T-helper 1 cell treated with Interleukin-12 subunit alpha and Interleukin-12 subunit beta and Interleukin-4 antibody, amounts not matched to agents 30 μg/mL and 1 μg/mL, for 36 hours (primary cell): ENCODE measurements around the gene CAMTA1.

Experiments used
- H3K27ac Mint-ChIP-seq: one replicate; pipeline ENCODE4 v1.8.0; 2021; ENCODE audit warnings: mild to moderate bottlenecking, mixed read lengths
- H3K27me3 Mint-ChIP-seq: one replicate; pipeline ENCODE4 v1.8.0; 2021; ENCODE audit warnings: low read depth, mixed read lengths
- H3K36me3 Mint-ChIP-seq: one replicate; pipeline ENCODE4 v1.8.0; 2021; ENCODE audit warnings: low read depth, mixed read lengths
- H3K4me1 Mint-ChIP-seq: one replicate; pipeline ENCODE4 v1.8.0; 2021; ENCODE audit warnings: low read depth, mixed read lengths
- H3K4me3 Mint-ChIP-seq: one replicate; pipeline ENCODE4 v1.8.0; 2021; ENCODE audit warnings: mild to moderate bottlenecking, moderate library complexity, mixed read lengths
- H3K9me3 Mint-ChIP-seq: one replicate; pipeline ENCODE4 v1.8.0; 2021; ENCODE audit warnings: mixed read lengths

Gene CAMTA1

DNA sequence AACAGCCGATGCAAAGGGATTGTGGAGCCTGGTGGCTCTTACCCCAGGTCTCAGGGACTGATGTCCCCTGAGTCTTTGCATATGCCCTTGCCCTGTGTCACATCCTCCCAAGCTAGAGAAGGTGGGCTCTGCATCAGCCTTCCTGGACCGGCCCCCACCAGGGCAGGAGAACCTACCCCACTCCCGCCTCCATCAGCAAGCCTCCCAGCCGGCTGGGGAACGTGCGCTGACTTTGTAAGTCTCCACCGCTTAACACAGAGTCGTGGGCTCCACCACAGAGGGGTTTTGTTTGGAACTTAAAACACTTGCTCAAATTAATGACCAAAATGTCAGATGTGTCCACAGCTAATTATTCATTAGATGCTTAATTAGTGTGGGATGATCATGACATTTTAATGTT lies 730.6 kb downstream of the CAMTA1 start:
- Mint-ChIP-seq H3K4me3 (no peak overlapping the region), H3K9me3 (no peaks in the 10 kb centered on the region), H3K4me1 (no peaks in the 10 kb centered on the region), H3K36me3 (no peaks in the 10 kb centered on the region), H3K27ac (no peak overlapping the region), H3K27me3 (no peaks in the 10 kb centered on the region)

DNA sequence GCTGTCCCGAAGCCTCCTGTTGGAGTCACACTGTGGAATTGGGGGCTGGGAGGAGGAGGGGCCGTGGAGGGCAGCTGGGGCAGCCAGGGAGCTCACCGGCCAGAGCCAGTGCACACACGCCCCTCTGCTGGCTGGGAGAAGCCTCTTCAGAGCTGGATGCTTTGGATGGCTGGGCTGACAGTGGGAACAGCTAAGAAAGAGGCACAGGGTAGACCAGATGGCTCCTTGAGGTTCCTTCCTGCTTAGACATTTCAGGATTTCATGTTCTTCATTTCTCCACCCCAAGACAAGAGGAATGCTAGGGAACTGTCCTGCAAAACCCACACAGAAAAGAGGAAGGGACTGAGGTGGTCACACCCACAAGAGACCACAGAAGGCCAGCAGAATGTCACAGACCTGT lies 731.1 kb downstream of the CAMTA1 start:
- no peaks in the 10 kb centered on the region for H3K36me3 Mint-ChIP-seq
- no peaks in the 10 kb centered on the region for H3K4me1 Mint-ChIP-seq
- no peaks in the 10 kb centered on the region for H3K9me3 Mint-ChIP-seq
- H3K27me3 Mint-ChIP-seq: no peaks in the 10 kb centered on the region
- H3K27ac Mint-ChIP-seq: no peak overlapping the region
- no peak overlapping the region for H3K4me3 Mint-ChIP-seq

DNA sequence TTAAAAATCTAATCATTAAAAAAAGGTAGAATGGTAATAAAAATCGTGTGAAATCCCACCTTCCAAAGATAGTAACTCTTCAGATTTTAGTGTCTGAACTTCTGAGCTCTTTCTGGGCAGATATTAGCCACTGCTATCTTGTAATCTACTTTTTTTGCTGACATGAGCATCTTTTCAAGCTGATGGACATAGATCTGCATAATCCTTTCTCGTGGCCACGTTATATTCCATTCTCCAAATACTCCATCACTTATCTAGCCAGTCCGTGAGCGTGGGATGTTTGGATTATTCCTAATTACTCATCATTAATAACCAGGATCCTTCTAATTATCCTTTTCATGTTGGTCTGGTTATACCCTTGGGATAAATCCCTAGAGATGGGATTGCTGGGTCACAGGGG lies 731.7 kb downstream of the CAMTA1 start:
- H3K27ac Mint-ChIP-seq: no peak overlapping the region
- no peak overlapping the region for H3K4me3 Mint-ChIP-seq
- no peaks in the 10 kb centered on the region for H3K4me1 Mint-ChIP-seq
- no peaks in the 10 kb centered on the region for H3K36me3 Mint-ChIP-seq
- no peaks in the 10 kb centered on the region for H3K9me3 Mint-ChIP-seq
- H3K27me3 Mint-ChIP-seq: no peaks in the 10 kb centered on the region

DNA sequence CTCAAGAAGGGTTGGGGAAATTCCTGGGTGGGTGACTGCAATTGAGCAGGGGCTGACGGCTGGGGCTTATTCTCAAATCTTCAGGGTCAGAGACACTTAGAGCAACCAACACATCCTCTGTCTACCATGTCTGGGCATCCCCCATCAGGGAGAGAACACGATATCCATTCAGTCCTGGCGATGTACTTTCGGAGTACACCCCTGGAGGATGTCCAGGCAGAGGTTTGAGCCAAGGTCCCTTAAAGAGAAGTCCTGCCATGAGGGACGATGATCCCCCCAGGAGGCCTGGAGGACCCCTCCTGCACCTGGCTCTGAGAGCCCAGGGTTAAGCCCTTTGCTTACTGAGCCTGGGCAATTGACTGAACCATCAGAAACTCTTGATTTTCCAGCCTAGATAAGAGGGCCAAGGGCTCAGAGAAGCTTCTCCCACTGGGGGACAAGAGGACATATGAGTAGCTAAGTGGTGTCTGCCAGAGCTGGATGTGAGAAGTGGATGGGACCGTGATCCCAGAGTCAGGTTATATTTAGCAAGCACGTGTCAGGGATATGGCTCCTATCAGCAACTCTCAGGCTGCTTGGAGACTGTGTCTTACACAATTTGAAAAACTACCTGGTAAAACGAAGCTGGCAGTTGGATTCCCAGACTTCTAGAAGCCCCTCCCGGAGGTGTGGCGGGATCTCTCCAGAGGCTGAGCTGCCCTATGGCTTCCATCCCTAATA lies 732.5 kb downstream of the CAMTA1 start:
- Mint-ChIP-seq H3K4me1 (no peaks in the 10 kb centered on the region), H3K36me3 (no peaks in the 10 kb centered on the region), H3K27me3 (no peaks in the 10 kb centered on the region), H3K27ac (no peak overlapping the region), H3K9me3 (no peaks in the 10 kb centered on the region), H3K4me3 (no peak overlapping the region)

DNA sequence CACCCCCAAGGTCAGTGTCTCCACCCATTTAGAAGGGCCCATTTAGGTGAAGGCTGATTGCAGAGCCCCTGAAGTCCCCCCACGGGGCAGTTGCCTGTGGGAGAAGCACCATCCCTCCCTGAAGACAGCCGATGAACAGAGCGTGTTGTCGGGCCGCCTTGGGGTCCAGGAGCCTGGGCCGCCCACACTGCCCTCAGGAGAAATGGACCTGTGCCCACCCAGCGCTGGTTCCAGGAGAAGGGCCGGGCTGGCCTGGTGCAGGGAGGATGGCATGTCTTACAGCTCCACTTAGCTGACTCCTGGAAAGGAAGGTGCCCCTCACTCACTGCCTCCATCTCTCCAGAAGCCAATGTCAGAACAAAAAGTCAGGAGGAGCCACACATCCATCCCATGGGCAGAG lies 733.2 kb downstream of the CAMTA1 start:
- no peaks in the 10 kb centered on the region for H3K4me1 Mint-ChIP-seq

DNA sequence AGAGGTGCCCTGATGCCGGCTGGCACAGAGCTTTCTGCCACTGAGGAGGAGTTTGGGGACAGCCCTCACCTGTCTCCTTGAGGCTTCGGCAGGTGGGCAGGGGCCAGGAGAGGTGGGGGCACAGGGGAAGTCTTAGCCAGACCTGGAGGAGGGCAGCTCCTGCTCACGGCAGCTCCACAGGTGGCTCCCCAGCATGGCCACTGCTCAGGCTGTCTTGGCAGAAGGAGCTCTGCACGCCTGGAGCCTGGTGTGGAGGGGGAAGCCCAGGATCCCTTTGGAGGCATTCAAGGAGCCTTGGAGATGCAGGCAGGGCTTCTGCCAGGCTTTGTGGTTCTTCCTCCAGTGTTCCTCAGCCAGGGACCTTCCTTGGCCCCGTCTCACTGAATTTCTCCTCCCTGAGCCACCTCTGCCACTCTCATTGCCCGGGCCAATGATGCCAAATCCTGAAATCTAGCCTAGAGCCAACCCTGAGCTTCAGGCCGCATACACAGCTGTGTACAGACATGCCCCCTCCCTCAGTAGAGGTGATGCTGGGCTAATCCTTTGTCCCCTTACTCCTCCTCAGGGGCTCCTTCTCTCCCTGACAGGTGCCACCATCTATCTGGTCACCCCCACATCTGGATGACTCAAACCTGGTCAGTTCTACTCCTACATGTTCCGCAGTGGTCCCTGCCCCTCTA lies 734.1 kb downstream of the CAMTA1 start:
- H3K27ac Mint-ChIP-seq: no peak overlapping the region
- no peaks in the 10 kb centered on the region for H3K4me1 Mint-ChIP-seq
- no peaks in the 10 kb centered on the region for H3K9me3 Mint-ChIP-seq
- H3K36me3 Mint-ChIP-seq: no peaks in the 10 kb centered on the region
- H3K4me3 Mint-ChIP-seq: no peak overlapping the region
- no peaks in the 10 kb centered on the region for H3K27me3 Mint-ChIP-seq

More for the DNA sequence above, 733.2 kb downstream of the CAMTA1 start:
- Mint-ChIP-seq H3K27ac (no peak overlapping the region), H3K36me3 (no peaks in the 10 kb centered on the region), H3K9me3 (no peaks in the 10 kb centered on the region), H3K4me3 (no peak overlapping the region), H3K27me3 (no peaks in the 10 kb centered on the region)

DNA sequence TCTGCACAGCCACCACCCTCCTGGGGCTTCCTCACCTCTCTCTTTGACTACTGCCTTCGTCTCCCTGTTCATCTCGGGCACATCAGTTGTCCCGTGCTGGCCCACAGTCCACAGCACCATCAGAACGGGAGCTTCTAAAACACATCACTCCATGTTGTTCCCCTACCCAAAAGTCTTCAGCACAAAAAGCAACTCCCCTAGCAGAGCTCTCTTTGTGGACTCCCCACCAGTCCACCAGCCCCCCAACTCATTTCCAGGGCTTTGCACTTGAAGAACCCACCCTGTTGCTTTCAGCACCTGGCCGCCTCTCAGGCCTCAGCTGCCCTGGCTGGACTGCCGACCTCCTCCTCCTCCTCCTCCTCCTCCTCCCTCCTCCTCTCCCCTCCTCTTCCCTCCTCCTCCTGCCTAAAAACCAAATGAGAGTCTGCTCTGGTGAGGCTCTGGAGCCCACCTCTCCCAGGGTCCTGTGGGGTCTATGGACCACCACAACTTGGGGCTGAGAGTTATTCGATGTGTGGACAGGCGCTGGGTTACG lies 734.7 kb downstream of the CAMTA1 start:
- no peaks in the 10 kb centered on the region for H3K4me1 Mint-ChIP-seq
- H3K9me3 Mint-ChIP-seq: no peaks in the 10 kb centered on the region
- H3K27me3 Mint-ChIP-seq: no peaks in the 10 kb centered on the region
- H3K27ac Mint-ChIP-seq: no peak overlapping the region
- H3K4me3 Mint-ChIP-seq: no peak overlapping the region
- no peaks in the 10 kb centered on the region for H3K36me3 Mint-ChIP-seq

DNA sequence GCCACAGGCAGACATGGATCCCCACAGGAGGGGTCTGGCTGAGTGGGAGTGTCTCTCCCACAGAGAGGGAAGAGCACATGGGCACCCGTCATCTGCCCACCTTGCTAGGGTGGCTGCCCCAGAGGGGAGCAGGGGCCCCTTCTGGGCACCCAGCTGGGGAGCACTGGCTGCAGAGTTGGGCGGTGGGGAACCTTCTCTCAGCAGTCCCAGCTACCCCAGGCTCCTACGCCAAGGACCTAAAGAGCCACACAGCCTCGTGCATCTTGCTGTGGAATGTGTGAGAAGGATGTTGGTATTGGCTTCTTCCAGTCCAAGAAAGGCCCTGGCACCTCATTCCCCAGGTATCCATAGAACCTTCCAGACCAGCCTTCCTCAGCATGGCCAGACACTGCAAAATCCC lies 735.2 kb downstream of the CAMTA1 start:
- H3K9me3 Mint-ChIP-seq: no peaks in the 10 kb centered on the region
- H3K4me1 Mint-ChIP-seq: no peaks in the 10 kb centered on the region
- H3K27me3 Mint-ChIP-seq: no peaks in the 10 kb centered on the region
- H3K27ac Mint-ChIP-seq: no peak overlapping the region
- no peaks in the 10 kb centered on the region for H3K36me3 Mint-ChIP-seq
- no peak overlapping the region for H3K4me3 Mint-ChIP-seq

DNA sequence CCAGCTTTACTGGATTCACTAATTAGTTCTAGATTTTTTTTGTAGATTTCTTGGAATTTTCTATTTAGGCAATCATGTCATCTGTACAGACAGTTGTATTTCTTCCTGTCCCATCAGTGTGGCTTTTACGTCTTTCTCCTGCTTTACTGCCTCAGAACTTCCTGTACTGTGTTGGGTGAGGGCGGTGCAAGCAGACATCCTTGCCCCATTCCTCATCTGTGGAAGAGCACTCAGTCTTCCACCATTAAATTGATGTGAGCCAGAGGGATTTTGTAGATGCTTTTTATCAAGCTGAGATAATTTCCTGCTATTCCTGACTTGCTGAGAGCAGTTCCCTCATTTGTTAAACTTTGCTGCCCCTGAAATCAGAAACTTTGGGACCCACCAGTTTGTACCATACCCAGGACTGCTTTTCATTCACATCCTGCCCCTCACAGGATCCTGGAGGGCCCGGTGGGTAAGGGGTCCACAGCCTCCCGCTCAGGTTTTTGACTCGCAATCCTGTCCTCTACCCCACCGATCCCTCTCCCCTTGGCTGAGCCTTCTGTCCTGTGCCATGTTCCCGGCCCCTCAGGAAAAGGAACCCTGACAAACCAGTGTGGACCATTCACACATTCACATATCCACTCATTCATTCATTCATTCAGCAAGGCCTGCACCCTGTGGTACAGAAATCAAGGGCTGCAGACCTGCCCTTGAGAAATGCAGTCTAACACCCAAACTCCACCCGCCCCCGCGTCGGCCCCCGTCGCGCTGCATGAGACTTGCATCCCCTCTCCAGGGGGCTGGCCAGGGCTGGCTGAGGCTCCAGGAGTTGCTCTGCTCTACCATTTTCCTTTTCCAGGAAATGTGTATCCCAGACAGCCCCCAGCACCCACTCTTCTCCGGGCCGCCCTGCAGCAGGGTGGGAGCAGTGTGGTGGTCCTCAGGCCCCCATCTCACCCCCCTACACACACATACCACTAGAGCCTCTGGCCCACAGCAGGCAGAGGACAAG lies 739.4 kb downstream of the CAMTA1 start:
- Mint-ChIP-seq H3K4me3 (no peak overlapping the region), H3K27ac (no peak overlapping the region), H3K36me3 (no peaks in the 10 kb centered on the region), H3K9me3 (no peaks in the 10 kb centered on the region), H3K27me3 (no peaks in the 10 kb centered on the region), H3K4me1 (no peaks in the 10 kb centered on the region)

DNA sequence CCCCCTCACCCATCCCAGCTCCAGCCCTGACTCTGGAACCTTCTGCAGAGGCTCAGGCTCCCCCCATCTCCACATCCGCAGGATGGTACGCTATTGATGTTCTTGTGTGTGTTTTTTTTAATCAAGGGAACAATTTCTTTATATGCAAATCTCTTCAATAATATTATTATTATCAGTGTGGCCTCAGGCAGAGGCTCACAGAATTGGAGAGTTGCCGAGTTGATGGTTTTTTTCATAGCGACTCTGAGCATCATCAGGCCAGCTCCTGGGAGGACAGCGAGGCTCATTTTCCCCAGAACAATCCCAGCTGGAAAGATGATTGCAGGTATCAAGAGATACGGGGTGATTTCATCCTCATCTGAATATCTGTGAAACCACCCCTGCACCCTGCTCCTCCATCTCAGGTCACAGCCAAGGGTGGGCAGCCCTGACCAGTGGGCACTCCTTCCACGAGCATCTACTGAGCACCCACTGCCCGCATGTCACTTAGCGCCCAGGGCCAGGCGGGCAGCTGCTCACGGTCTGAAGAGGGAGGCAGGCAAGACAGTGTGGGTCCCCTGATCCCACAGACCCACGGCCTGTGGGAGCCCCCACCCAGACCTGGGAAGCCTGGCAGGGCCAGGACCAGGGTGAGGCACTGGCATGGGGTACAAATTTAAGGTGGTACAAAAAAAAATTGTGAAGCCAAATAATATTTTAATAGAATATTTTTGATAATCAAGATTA lies 740.2 kb downstream of the CAMTA1 start:
- Mint-ChIP-seq H3K4me3 (no peak overlapping the region), H3K27me3 (no peaks in the 10 kb centered on the region), H3K9me3 (no peaks in the 10 kb centered on the region), H3K4me1 (no peaks in the 10 kb centered on the region), H3K27ac (no peak overlapping the region), H3K36me3 (no peaks in the 10 kb centered on the region)

DNA sequence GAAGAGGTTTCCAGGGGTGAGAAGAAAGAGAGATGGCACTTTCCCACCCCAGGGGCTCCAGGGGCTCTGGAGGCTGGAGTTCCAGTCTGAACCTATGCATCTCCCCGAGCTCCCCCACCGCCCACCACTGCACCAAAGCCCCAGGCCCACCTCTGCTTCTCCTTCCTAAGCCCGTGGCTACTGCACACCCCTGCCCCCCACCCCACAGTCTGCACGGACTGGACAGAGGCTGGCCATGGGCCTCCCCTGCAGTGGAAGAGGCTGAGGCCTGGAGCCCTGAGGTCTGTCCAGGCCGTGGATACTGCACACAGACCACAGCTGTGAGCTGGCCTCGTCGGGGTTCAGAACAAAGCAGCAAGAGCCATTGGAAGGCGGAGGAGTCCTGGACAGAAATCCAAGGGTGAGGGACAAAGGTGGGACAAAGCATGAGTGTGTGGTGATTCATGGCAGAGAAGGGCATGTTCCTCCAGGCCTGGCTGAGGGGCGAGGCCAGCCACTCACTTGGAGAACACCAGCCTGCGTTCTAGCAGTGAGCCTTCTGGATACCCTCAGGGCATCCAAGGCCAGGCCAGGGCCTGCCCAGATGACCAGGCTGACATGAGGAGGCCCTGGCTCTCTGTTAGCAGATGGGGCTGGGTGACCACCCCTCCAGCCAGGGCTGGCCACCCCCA lies 741.1 kb downstream of the CAMTA1 start:
- Mint-ChIP-seq H3K27ac (no peak overlapping the region), H3K36me3 (no peaks in the 10 kb centered on the region), H3K27me3 (no peaks in the 10 kb centered on the region), H3K4me3 (no peak overlapping the region), H3K9me3 (no peaks in the 10 kb centered on the region), H3K4me1 (no peaks in the 10 kb centered on the region)

DNA sequence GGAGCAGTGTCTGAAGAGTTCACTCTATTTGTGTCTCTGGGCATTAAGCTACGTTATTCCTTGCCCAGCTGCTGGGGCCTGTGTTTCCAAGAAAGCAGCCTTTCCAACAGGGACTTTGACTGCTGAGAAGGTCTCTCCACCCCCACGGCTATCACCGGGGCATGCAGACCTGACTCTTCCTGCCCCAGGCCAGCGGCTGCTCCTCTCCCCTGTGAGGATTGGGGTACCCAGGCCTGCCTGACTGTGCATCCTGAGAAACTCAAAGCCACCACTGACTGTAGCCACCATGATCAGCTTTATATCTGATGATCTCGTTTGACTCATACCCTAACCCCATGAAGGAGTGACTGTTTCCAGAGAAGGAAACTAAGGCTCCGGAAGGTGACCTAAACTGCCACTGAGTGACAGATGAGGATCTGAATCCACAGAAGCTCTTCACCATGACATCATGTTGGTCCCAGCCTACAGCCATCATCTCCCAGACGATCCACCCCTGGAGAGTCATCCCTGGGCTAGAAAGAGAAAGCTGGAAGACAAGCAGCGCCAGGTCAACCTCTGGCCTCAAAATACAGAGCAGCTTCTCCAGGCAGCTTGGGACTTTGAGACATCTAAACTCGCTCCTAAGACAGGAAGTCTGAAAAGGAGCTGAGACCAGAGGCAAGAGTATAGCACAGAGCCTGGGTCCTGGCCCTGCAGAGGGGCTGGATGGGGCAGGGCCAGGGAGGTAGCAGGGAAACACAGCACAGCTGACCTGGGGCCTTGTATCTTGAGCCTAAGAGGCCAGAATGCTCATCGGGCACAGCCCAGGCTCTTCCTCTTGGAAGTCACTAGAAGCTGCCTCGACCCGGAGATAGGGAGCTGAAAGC lies 741.8 kb downstream of the CAMTA1 start:
- Mint-ChIP-seq H3K27ac (no peak overlapping the region), H3K36me3 (no peaks in the 10 kb centered on the region), H3K4me3 (no peak overlapping the region), H3K27me3 (no peaks in the 10 kb centered on the region), H3K4me1 (no peaks in the 10 kb centered on the region), H3K9me3 (no peaks in the 10 kb centered on the region)

DNA sequence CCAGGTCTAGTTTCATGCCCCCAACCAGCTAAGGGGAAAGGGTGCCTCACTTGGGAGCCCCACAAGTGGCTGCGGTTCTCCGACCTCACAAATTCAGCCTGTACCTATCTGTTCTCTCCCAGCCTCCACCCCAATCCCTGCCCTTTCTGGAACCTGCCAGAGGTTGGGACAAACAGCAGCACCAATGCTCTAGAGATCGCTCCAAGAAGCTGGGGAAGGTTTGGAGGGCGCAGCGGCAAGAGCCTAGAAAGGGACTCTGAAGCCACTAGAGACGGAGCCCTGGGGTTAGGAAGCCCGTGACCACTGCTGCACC lies 742.4 kb downstream of the CAMTA1 start:
- no peak overlapping the region for H3K27ac Mint-ChIP-seq
- H3K9me3 Mint-ChIP-seq: no peaks in the 10 kb centered on the region
- H3K36me3 Mint-ChIP-seq: no peaks in the 10 kb centered on the region
- no peaks in the 10 kb centered on the region for H3K27me3 Mint-ChIP-seq
- no peak overlapping the region for H3K4me3 Mint-ChIP-seq
- no peaks in the 10 kb centered on the region for H3K4me1 Mint-ChIP-seq
